ENCODE data around the gene NADSYN1.

NADSYN1 gene

GRCh38 chr11:71518506-71519471 lies 65.8 kb downstream of the NADSYN1 start:
- no peak overlapping the region for H3K27ac ChIP-seq (ENCODE audit: low read length)
- no peak for ATAC-seq (ENCODE audit: insufficient read depth, low read depth)

DNA sequence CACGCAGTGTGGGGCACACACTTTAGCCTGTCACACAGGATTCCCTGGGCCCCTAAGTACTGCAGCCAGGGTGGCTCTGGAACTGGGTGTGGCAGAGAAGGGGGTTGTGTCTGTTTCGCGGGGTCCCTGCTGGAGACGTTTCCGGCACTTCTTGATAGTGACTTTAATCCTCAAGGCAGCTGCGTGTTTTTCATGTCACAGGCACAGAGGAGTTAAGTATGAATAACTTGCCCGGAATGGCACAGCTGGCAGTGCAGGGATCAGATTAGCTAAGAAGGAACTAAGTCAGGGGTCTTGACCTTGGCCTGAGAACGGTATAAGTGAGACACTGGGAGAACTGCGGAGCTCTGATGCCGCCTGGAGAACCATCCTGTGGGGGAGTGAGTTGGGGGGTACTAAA lies 66.5 kb downstream of the NADSYN1 start:
- ATAC-seq (ENCODE audit: insufficient read depth, low read depth) (no peak), DNase-seq (no peak)
- Histone ChIP-seq H3K9me3 (ENCODE audit: insufficient read depth, low read length, severe bottlenecking) (no peaks in the 10 kb centered on the region), H4K20me1 (ENCODE audit: insufficient read depth, low read length) (no peaks in the 10 kb centered on the region), H3K4me3 (ENCODE audit: low read depth in 1 of 2, low read length in 2 of 2) (no peak overlapping the region), H3K36me3 (ENCODE audit: insufficient read depth, low read length) (no peaks in the 10 kb centered on the region), H3K4me2 (ENCODE audit: insufficient read depth, low read length) (no peak overlapping the region), H3K27ac (ENCODE audit: low read length) (no peak overlapping the region), H2AFZ (ENCODE audit: low read depth, low read length) (no peak overlapping the region), H3K4me1 (ENCODE audit: insufficient read depth, low read length) (no peaks in the 10 kb centered on the region), H3K79me2 (ENCODE audit: insufficient read depth, low read length) (no peaks in the 10 kb centered on the region), H3K9ac (ENCODE audit: low read depth, low read length) (no peak overlapping the region), H3K27me3 (ENCODE audit: insufficient read depth, low read length, poor library complexity) (no peaks in the 10 kb centered on the region)
- TF ChIP-seq, protein P1, sequence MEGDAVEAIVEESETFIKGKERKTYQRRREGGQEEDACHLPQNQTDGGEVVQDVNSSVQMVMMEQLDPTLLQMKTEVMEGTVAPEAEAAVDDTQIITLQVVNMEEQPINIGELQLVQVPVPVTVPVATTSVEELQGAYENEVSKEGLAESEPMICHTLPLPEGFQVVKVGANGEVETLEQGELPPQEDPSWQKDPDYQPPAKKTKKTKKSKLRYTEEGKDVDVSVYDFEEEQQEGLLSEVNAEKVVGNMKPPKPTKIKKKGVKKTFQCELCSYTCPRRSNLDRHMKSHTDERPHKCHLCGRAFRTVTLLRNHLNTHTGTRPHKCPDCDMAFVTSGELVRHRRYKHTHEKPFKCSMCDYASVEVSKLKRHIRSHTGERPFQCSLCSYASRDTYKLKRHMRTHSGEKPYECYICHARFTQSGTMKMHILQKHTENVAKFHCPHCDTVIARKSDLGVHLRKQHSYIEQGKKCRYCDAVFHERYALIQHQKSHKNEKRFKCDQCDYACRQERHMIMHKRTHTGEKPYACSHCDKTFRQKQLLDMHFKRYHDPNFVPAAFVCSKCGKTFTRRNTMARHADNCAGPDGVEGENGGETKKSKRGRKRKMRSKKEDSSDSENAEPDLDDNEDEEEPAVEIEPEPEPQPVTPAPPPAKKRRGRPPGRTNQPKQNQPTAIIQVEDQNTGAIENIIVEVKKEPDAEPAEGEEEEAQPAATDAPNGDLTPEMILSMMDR (IDR thresholded peaks at IDR 0.05; ENCODE audit: borderline replicate concordance, extremely low read depth, low read length, poor library complexity, severe bottlenecking), result no peak
- no peak for TF ChIP-seq EZH2 (IDR thresholded peaks at IDR 0.05; ENCODE audit: borderline replicate concordance, low read depth, low read length, severe bottlenecking)

More at GRCh38 chr11:71518506-71519471, 65.8 kb downstream of the NADSYN1 start:
- TF ChIP-seq EZH2 (IDR thresholded peaks at IDR 0.05; ENCODE audit: borderline replicate concordance, low read depth, low read length, severe bottlenecking), result no peak
- TF ChIP-seq, protein P1 (IDR thresholded peaks at IDR 0.05; ENCODE audit: borderline replicate concordance, extremely low read depth, low read length, poor library complexity, severe bottlenecking), result no peak
- no peak overlapping the region for H3K4me3 ChIP-seq (ENCODE audit: low read depth in 1 of 2, low read length in 2 of 2)
- no peaks in the 10 kb centered on the region for H3K9me3 ChIP-seq (ENCODE audit: insufficient read depth, low read length, severe bottlenecking)
- no peak for DNase-seq
- H3K79me2 ChIP-seq (ENCODE audit: insufficient read depth, low read length), result no peaks in the 10 kb centered on the region
- H4K20me1 ChIP-seq (ENCODE audit: insufficient read depth, low read length), result no peaks in the 10 kb centered on the region
- no peak overlapping the region for H2AFZ ChIP-seq (ENCODE audit: low read depth, low read length)
- no peak overlapping the region for H3K4me2 ChIP-seq (ENCODE audit: insufficient read depth, low read length)
- no peaks in the 10 kb centered on the region for H3K27me3 ChIP-seq (ENCODE audit: insufficient read depth, low read length, poor library complexity)
- H3K36me3 ChIP-seq (ENCODE audit: insufficient read depth, low read length), result no peaks in the 10 kb centered on the region
- H3K4me1 ChIP-seq (ENCODE audit: insufficient read depth, low read length), result no peaks in the 10 kb centered on the region
- H3K9ac ChIP-seq (ENCODE audit: low read depth, low read length), result no peak overlapping the region

DNA sequence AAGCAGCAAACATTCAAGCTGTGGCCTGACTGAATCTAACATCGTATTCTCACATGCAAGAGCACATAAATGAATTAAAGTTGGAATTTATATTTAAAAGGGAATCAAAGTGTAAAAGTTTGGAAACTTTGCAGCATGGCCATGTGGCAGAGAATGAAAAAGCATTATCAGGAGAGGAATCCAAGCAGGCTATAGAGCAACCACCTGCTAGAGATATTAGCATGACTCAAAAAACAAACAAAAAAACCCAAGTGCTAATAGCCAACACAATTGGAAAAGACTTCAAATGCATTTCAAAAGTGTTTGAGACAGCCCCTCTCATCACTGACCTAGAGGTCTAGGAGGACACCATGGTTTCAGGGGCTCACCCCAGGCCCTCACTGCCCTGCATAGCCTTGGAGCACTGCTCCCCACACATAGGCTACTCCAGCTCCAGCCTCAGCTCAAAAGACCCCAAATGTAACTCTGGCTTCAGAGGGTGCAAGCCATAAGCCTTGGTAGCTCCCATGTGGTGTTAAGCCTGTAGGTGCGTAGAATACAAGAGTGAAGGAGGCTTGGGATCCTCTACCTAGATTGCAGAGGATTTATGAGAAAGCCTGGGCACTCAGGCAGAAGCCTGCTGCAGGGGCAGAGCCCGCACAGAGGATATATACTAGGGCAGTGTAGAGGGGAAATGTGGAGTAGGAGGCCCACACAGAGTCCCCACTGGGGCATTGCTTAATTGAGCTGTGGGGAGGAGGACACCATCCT lies 72.4 kb downstream of the NADSYN1 start:
- no peak for ATAC-seq (ENCODE audit: insufficient read depth, low read depth)
- no peaks in the 10 kb centered on the region for H3K36me3 ChIP-seq (ENCODE audit: insufficient read depth, low read length)
- no peaks in the 10 kb centered on the region for H3K4me1 ChIP-seq (ENCODE audit: insufficient read depth, low read length)
- H3K4me3 ChIP-seq (ENCODE audit: low read depth in 1 of 2, low read length in 2 of 2), result no peak overlapping the region
- TF ChIP-seq, protein P1 (IDR thresholded peaks at IDR 0.05; ENCODE audit: borderline replicate concordance, extremely low read depth, low read length, poor library complexity, severe bottlenecking), result no peak
- no peaks in the 10 kb centered on the region for H3K9me3 ChIP-seq (ENCODE audit: insufficient read depth, low read length, severe bottlenecking)
- no peak for DNase-seq
- no peak overlapping the region for H2AFZ ChIP-seq (ENCODE audit: low read depth, low read length)
- no peak overlapping the region for H3K27ac ChIP-seq (ENCODE audit: low read length)
- no peak overlapping the region for H3K4me2 ChIP-seq (ENCODE audit: insufficient read depth, low read length)
- H3K9ac ChIP-seq (ENCODE audit: low read depth, low read length), result no peak overlapping the region
- H3K27me3 ChIP-seq (ENCODE audit: insufficient read depth, low read length, poor library complexity), result no peaks in the 10 kb centered on the region
- H3K79me2 ChIP-seq (ENCODE audit: insufficient read depth, low read length), result no peaks in the 10 kb centered on the region
- H4K20me1 ChIP-seq (ENCODE audit: insufficient read depth, low read length), result no peaks in the 10 kb centered on the region

Data from DND-41 (cell line).